ENCODE data around the gene RBM6.
"Not testable (repeated sequence)": the region's sequence is repeated elsewhere in the genome, so short reads cannot be mapped to it uniquely, and the experiment has no call there.

Gene RBM6

DNA sequence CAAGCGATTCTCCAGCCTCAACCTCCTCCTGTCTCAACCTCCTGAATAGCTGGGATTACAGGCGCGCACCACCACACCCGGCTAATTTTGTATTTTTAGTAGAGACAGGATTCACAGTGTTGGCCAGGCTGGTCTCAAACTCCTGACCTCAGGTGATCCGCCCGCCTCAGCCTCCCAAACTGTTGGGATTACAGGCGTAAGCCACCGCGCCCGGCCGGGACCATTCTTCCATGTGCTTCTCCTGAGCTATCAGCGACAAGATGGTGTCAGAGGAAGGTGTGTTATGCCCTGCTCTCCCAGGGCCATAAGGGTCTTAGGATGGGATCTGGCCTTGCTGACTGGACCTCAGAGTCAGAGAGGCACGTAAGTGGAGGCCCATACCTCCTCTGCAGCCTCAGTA, 35.5 kb upstream of the RBM6 start:
- not testable (repeated sequence) for H3K79me2 ChIP-seq (ENCODE audit: insufficient read depth, low read length); H3K9me2 ChIP-seq (ENCODE audit: low read depth, low read length); H3K36me3 ChIP-seq (ENCODE audit: insufficient read depth, low read length); H3K27ac ChIP-seq (ENCODE audit: low read depth, low read length, poor library complexity, severe bottlenecking); H3K9me3 ChIP-seq (ENCODE audit: low read length); H4K20me1 ChIP-seq (ENCODE audit: insufficient read depth, low read length); H3K27me3 ChIP-seq (ENCODE audit: insufficient read depth, low read length); H3F3A ChIP-seq (ENCODE audit: insufficient read depth, low read length); H2AFZ ChIP-seq (ENCODE audit: low read length)
- peaks cover 40% of the 10 kb centered on the region for H3K4me1 ChIP-seq (ENCODE audit: insufficient read depth, low read length, severe bottlenecking)
- H3K4me2 ChIP-seq (ENCODE audit: low read length), result peak overlapping the region; percentile 82
- H3K4me3 ChIP-seq (ENCODE audit: low read depth, low read length, poor library complexity, severe bottlenecking), result peak overlapping the region; percentile 63
- H3K9ac ChIP-seq (ENCODE audit: low read length), result peak overlapping the region; percentile 69; the same call in 1 of the 2 replicates

DNA sequence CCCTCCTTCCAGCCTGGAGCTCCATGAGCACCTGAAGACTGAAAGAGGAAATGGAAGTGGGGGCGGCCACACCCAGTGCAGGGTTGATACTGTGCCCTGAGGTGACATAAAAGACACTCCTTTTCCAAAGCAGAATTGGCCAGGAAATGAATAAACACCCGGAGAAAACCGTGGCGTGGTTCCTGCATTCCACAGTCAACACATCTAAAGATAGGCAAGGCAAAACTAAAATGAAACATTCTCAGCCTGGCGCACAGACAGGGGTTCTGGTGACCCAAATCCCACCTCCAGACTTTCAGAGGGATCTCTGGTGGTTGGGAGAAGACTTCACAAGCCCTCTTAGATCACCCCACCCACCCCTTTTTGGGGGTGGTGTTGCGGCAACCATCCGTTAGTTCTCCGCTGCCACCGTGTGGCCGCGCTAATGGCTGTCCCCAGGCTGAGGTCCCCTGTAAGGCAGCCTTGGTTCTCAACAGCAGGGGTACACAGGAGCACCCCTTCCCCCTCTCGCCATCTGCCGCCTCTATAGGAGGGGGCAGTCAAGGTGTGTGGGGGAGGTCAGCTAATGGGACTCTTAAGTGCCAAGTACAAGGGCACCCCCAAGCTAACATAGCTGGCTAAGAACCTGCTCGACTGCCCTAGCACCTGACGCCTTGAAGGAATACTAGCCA, 33.7 kb upstream of the RBM6 start:
- peaks cover 16% of the 10 kb centered on the region; the same call in 1 of the 2 replicates for H3K36me3 ChIP-seq (ENCODE audit: insufficient read depth, low read length)
- no peak overlapping the region for H3K4me3 ChIP-seq (ENCODE audit: low read depth, low read length, poor library complexity, severe bottlenecking)
- no peak for TF ChIP-seq EZH2 (IDR thresholded peaks at IDR 0.05; ENCODE audit: borderline replicate concordance, low read length)
- TF ChIP-seq, protein P1, sequence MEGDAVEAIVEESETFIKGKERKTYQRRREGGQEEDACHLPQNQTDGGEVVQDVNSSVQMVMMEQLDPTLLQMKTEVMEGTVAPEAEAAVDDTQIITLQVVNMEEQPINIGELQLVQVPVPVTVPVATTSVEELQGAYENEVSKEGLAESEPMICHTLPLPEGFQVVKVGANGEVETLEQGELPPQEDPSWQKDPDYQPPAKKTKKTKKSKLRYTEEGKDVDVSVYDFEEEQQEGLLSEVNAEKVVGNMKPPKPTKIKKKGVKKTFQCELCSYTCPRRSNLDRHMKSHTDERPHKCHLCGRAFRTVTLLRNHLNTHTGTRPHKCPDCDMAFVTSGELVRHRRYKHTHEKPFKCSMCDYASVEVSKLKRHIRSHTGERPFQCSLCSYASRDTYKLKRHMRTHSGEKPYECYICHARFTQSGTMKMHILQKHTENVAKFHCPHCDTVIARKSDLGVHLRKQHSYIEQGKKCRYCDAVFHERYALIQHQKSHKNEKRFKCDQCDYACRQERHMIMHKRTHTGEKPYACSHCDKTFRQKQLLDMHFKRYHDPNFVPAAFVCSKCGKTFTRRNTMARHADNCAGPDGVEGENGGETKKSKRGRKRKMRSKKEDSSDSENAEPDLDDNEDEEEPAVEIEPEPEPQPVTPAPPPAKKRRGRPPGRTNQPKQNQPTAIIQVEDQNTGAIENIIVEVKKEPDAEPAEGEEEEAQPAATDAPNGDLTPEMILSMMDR (IDR thresholded peaks at IDR 0.05; ENCODE audit: low read length), result peak; percentile 81
- H3K79me2 ChIP-seq (ENCODE audit: insufficient read depth, low read length), result no peaks in the 10 kb centered on the region
- H3K27me3 ChIP-seq (ENCODE audit: insufficient read depth, low read length), result no peaks in the 10 kb centered on the region
- no peaks in the 10 kb centered on the region for H3K9me2 ChIP-seq (ENCODE audit: low read depth, low read length)
- H3K9ac ChIP-seq (ENCODE audit: low read length), result no peak overlapping the region; the same call in 1 of the 2 replicates
- H2AFZ ChIP-seq (ENCODE audit: low read length), result no peak overlapping the region
- H3K4me2 ChIP-seq (ENCODE audit: low read length), result peak overlapping the region; percentile 22; the same call in 1 of the 2 replicates
- peaks cover 40% of the 10 kb centered on the region for H3K4me1 ChIP-seq (ENCODE audit: insufficient read depth, low read length, severe bottlenecking)
- H3K9me3 ChIP-seq (ENCODE audit: low read length), result no peaks in the 10 kb centered on the region
- no peak overlapping the region for H3K27ac ChIP-seq (ENCODE audit: low read depth, low read length, poor library complexity, severe bottlenecking)
- H4K20me1 ChIP-seq (ENCODE audit: insufficient read depth, low read length), result no peaks in the 10 kb centered on the region
- H3F3A ChIP-seq (ENCODE audit: insufficient read depth, low read length), result no peaks in the 10 kb centered on the region

DNA sequence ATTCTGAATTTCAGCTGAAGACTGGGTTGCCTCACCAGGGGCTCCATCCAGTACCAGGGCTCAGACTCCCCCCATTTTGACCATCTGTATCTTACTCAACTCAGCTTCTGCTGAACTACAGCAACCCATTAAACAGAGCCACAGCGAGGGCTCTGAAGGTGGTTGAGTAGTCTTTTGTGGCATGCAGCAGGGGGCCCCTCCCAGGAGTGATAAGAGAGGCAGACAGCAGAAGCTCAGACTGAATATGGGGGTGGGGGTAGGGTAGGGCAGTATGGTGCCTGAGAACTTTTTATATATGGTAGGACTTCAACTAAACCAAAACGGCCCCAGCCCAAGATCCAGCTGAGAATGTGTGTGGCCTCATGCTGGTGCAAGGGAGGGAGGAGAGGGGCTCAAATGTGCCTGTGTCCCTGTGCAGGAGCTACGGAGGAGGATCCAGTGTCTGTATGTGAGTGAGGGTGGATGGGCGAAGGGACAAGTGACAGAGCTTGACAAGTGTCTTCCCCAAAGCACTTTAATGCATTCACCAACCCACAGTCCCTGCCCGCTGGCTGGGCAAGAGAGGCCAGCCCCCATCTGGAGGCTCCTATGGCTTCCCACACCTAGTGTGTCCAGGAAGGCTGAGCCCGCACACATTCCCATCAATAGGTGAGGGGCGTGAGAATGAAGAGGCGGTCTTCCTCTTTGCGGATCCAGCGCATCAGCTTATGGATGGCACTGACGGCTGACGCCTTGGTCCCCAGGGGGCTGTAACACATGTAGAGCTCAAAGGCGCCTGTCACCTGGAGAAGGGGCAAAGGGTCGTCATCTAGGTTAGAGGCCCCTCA, 31.4 kb upstream of the RBM6 start:
- no peak overlapping the region for H3K27ac ChIP-seq (ENCODE audit: low read depth, low read length, poor library complexity, severe bottlenecking)
- no peaks in the 10 kb centered on the region for H3F3A ChIP-seq (ENCODE audit: insufficient read depth, low read length)
- no peaks in the 10 kb centered on the region for H4K20me1 ChIP-seq (ENCODE audit: insufficient read depth, low read length)
- H3K4me2 ChIP-seq (ENCODE audit: low read length), result no peak overlapping the region
- no peaks in the 10 kb centered on the region for H3K79me2 ChIP-seq (ENCODE audit: insufficient read depth, low read length)
- no peak for TF ChIP-seq EZH2 (IDR thresholded peaks at IDR 0.05; ENCODE audit: borderline replicate concordance, low read length)
- TF ChIP-seq, protein P1 (IDR thresholded peaks at IDR 0.05; ENCODE audit: low read length), result no peak
- no peaks in the 10 kb centered on the region for H3K9me2 ChIP-seq (ENCODE audit: low read depth, low read length)
- no peak overlapping the region for H2AFZ ChIP-seq (ENCODE audit: low read length)
- H3K27me3 ChIP-seq (ENCODE audit: insufficient read depth, low read length), result no peaks in the 10 kb centered on the region
- H3K4me1 ChIP-seq (ENCODE audit: insufficient read depth, low read length, severe bottlenecking), result peaks cover 25% of the 10 kb centered on the region
- no peaks in the 10 kb centered on the region for H3K9me3 ChIP-seq (ENCODE audit: low read length)
- H3K9ac ChIP-seq (ENCODE audit: low read length), result no peak overlapping the region
- H3K36me3 ChIP-seq (ENCODE audit: insufficient read depth, low read length), result peaks cover 27% of the 10 kb centered on the region; the same call in 1 of the 2 replicates
- no peak overlapping the region for H3K4me3 ChIP-seq (ENCODE audit: low read depth, low read length, poor library complexity, severe bottlenecking)

All from OCI-LY1 (cell line).